ENCODE measurements around the gene GIMD1. TPM values are rescaled to one million over a fixed set of nuclear protein-coding genes. Genes with fewer than 3 reads are reported as not detected.

The GIMD1 gene
- polyA plus RNA-seq, 3 donors = not detected

DNA sequence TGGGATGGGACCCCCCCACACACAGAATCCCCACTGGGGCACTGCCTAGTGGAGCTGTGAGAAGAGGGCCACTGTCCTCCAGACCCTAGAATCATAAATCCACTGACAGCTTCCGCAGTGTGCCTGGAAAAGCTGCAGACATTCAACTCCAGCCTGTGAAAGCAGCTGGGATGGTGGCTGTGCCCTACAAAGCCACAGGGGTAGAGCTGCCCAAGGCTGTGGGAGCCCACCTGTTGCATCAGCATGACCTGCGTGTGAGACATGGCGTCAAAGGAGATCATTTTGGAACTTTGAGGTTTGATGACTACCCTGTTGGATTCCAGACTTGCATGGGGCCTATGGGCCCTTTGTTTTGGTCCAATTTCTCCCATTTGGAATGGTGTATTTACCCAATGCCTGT, 29.9 kb downstream of the GIMD1 start:
- TF ChIP-seq, protein P1, sequence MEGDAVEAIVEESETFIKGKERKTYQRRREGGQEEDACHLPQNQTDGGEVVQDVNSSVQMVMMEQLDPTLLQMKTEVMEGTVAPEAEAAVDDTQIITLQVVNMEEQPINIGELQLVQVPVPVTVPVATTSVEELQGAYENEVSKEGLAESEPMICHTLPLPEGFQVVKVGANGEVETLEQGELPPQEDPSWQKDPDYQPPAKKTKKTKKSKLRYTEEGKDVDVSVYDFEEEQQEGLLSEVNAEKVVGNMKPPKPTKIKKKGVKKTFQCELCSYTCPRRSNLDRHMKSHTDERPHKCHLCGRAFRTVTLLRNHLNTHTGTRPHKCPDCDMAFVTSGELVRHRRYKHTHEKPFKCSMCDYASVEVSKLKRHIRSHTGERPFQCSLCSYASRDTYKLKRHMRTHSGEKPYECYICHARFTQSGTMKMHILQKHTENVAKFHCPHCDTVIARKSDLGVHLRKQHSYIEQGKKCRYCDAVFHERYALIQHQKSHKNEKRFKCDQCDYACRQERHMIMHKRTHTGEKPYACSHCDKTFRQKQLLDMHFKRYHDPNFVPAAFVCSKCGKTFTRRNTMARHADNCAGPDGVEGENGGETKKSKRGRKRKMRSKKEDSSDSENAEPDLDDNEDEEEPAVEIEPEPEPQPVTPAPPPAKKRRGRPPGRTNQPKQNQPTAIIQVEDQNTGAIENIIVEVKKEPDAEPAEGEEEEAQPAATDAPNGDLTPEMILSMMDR (IDR thresholded peaks at IDR 0.05) = no peak
- H3K27ac Mint-ChIP-seq = no peak overlapping the region
- Histone ChIP-seq H4K20me1 (ENCODE audit: insufficient read depth, low read length) (peaks cover 33% of the 10 kb centered on the region), H3K27ac (ENCODE audit: low read depth in 1 of 2, low read length in 2 of 2) (no peak overlapping the region), H3K4me2 (replicated peaks; ENCODE audit: extremely low read depth, low read length, poor library complexity, severe bottlenecking) (no peak overlapping the region), H3K27me3 (ENCODE audit: control insufficient read depth in 2 of 2, insufficient read depth in 2 of 2, low read length in 2 of 2) (no peaks in the 10 kb centered on the region), H2AFZ (ENCODE audit: insufficient read depth, low read depth, low read length, poor library complexity, severe bottlenecking) (no peak overlapping the region), H3K79me2 (ENCODE audit: insufficient read depth, low read length) (peaks cover 26% of the 10 kb centered on the region), H3K9ac (ENCODE audit: insufficient read depth, low read length, poor library complexity, severe bottlenecking) (no peak overlapping the region), H3K4me1 (ENCODE audit: control insufficient read depth in 1 of 2, insufficient read depth in 2 of 2, low read length in 2 of 2) (no peaks in the 10 kb centered on the region), H3K36me3 (replicated peaks in 1 of 2; ENCODE audit: control insufficient read depth in 1 of 2, insufficient read depth in 2 of 2, low read length in 2 of 2) (peaks cover 58 to 94% of the 10 kb centered on the region in 2 donors), H3K4me3 (replicated peaks in 1 of 3; ENCODE audit: low read depth in 2 of 3, low read length in 3 of 3) (no peak overlapping the region), H3K9me3 (replicated peaks in 1 of 2; ENCODE audit: control insufficient read depth in 1 of 2, insufficient read depth in 1 of 2, low read length in 2 of 2) (peaks cover 8 to 11% of the 10 kb centered on the region in 2 donors)
- 100% methylated on average over 1 of the region's 3 CpGs for WGBS (ENCODE audit: insufficient coverage)
- DNase-seq = no peak
- peaks cover 0 to 16% (median 5%) of the 10 kb centered on the region in 7 donors for H3K9me3 Mint-ChIP-seq
- H3K36me3 Mint-ChIP-seq = peaks cover 76 to 93% of the 10 kb centered on the region in 2 donors
- H3K4me3 Mint-ChIP-seq = no peak overlapping the region
- no peaks in the 10 kb centered on the region for H3K27me3 Mint-ChIP-seq (ENCODE audit: low read depth in 3 of 3)
- intact Hi-C loops (cut with micrococcal nuclease) = no loop called here
- no peaks in the 10 kb centered on the region for H3K4me1 Mint-ChIP-seq

DNA sequence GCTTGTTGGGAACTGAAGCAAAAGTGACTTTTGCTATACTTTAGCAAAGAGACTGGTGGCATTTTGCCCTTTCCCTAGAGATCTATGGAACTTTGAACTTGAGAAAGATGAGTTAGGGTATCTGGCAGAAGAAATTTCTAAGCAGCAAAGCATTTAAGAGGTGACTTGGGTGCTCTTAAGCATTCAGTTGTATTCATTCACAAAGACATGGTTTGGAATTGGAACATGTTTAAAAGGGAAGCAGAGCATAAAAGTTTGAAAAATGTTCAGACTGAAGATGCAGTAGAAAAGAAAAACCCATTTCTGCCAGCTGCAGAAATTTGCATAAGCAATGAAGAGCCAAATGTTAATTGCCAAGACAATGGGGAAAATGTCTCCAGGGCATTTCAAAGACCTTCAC, 30.7 kb downstream of the GIMD1 start:
- no peak overlapping the region for H3K4me2 ChIP-seq (replicated peaks; ENCODE audit: extremely low read depth, low read length, poor library complexity, severe bottlenecking)
- no peaks in the 10 kb centered on the region for H3K27me3 ChIP-seq (ENCODE audit: control insufficient read depth in 2 of 2, insufficient read depth in 2 of 2, low read length in 2 of 2)
- TF ChIP-seq, protein P1 (IDR thresholded peaks at IDR 0.05) = no peak
- peaks cover 20% of the 10 kb centered on the region for H3K79me2 ChIP-seq (ENCODE audit: insufficient read depth, low read length)
- H3K4me3 ChIP-seq (replicated peaks in 1 of 3; ENCODE audit: low read depth in 2 of 3, low read length in 3 of 3) = no peak overlapping the region
- no peaks in the 10 kb centered on the region for H3K4me1 ChIP-seq (ENCODE audit: control insufficient read depth in 1 of 2, insufficient read depth in 2 of 2, low read length in 2 of 2)
- H2AFZ ChIP-seq (ENCODE audit: insufficient read depth, low read depth, low read length, poor library complexity, severe bottlenecking) = no peak overlapping the region
- H3K27me3 Mint-ChIP-seq (ENCODE audit: low read depth in 3 of 3) = no peaks in the 10 kb centered on the region
- peaks cover 8 to 11% of the 10 kb centered on the region in 2 donors for H3K9me3 ChIP-seq (replicated peaks in 1 of 2; ENCODE audit: control insufficient read depth in 1 of 2, insufficient read depth in 1 of 2, low read length in 2 of 2)
- H3K36me3 ChIP-seq (replicated peaks in 1 of 2; ENCODE audit: control insufficient read depth in 1 of 2, insufficient read depth in 2 of 2, low read length in 2 of 2) = peaks cover 66 to 94% of the 10 kb centered on the region in 2 donors
- no peak overlapping the region for H3K9ac ChIP-seq (ENCODE audit: insufficient read depth, low read length, poor library complexity, severe bottlenecking)
- H3K27ac ChIP-seq (ENCODE audit: low read depth in 1 of 2, low read length in 2 of 2) = no peak overlapping the region
- no peaks in the 10 kb centered on the region for H3K4me1 Mint-ChIP-seq
- H3K36me3 Mint-ChIP-seq = peaks cover 77 to 97% of the 10 kb centered on the region in 2 donors
- intact Hi-C loops (cut with micrococcal nuclease) = no loop called here
- H3K4me3 Mint-ChIP-seq = no peak overlapping the region
- peaks cover 25% of the 10 kb centered on the region for H4K20me1 ChIP-seq (ENCODE audit: insufficient read depth, low read length)
- DNase-seq = no peak
- H3K9me3 Mint-ChIP-seq = peaks cover 0 to 16% (median 5%) of the 10 kb centered on the region in 7 donors
- no peak overlapping the region for H3K27ac Mint-ChIP-seq

Data from CD14-positive monocyte (primary cell).